Measurements from ENCODE around the gene CCDC27.

- TF ChIP-seq, protein P1, sequence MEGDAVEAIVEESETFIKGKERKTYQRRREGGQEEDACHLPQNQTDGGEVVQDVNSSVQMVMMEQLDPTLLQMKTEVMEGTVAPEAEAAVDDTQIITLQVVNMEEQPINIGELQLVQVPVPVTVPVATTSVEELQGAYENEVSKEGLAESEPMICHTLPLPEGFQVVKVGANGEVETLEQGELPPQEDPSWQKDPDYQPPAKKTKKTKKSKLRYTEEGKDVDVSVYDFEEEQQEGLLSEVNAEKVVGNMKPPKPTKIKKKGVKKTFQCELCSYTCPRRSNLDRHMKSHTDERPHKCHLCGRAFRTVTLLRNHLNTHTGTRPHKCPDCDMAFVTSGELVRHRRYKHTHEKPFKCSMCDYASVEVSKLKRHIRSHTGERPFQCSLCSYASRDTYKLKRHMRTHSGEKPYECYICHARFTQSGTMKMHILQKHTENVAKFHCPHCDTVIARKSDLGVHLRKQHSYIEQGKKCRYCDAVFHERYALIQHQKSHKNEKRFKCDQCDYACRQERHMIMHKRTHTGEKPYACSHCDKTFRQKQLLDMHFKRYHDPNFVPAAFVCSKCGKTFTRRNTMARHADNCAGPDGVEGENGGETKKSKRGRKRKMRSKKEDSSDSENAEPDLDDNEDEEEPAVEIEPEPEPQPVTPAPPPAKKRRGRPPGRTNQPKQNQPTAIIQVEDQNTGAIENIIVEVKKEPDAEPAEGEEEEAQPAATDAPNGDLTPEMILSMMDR (IDR thresholded peaks at IDR 0.05), result no peak
- TF ChIP-seq POLR2A (IDR thresholded peaks at IDR 0.05), result no peak
These were observed 22.2 kb downstream of the CCDC27 start for GRCh38 chr1:3774276-3774945.
